Erythroblast (primary cell): ENCODE measurements around the gene FECH.

ENCODE experiments used
- DNase-seq, 2 experiments: peaks; one replicate each; lab custom pipeline; 2025; lab: John Stamatoyannopoulos, UW
- GATA1 ChIP-seq: IDR thresholded peaks from 2 replicates; pipeline ENCODE4 v1.6.1; 2011; ENCODE audit warnings: low read depth, mild to moderate bottlenecking, control low read depth, low read length, moderate library complexity
- POLR2A ChIP-seq: IDR thresholded peaks from 2 replicates; pipeline ENCODE4 v1.6.1; 2011; ENCODE audit warnings: mild to moderate bottlenecking, low read length

The FECH gene

DNA sequence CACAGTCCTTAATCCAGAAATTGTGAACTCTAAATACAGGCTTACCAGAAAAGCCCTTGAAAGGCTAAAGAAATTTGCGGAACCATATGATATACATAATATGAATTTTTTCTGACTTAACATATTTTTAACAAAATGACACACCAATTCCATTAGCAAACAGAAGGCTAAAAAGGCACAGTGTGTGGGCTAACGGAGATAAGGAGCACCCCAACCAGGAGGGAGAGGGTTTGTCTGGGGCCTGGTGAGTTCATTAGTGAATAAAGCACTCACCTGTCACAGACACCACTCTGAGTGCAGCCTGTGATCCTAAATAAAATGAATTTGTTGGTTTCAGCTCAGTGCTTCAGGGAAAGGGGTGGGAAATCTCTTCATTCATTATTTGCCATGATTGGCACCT is 2.7 kb upstream of the FECH start:
- no peak for TF ChIP-seq GATA1
- peak; percentile 37 for TF ChIP-seq POLR2A
- DNase-seq, result peak; percentile 87 to 90

DNA sequence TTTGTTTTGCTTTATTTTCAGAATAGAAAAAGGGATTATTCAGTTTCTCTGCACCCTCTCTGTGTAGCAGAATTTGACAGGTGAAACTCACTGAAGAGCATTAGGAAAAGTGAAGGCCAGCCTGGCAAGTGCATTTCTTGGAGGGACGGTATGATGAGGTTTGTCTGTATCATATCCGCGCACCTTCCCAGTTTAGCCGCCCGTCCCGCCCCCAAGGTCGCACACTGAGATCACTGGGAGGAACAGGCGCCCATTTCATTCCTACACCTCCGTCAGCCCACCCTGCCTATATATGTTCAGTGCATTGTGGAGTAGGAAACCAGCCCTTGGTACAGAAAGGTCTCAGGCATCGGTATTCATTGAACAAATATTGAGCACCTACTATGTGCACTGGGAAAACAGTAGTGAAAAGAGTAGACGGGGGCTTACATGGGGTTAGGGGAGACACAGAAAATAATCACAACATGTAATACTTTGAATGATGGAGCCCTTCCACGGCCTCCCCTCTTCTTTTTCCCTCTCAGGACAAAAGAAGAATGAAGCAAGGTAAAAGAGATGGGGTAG is 678 bp upstream of the FECH start:
- TF ChIP-seq POLR2A, result no peak
- no peak for TF ChIP-seq GATA1
- DNase-seq, result no peak

DNA sequence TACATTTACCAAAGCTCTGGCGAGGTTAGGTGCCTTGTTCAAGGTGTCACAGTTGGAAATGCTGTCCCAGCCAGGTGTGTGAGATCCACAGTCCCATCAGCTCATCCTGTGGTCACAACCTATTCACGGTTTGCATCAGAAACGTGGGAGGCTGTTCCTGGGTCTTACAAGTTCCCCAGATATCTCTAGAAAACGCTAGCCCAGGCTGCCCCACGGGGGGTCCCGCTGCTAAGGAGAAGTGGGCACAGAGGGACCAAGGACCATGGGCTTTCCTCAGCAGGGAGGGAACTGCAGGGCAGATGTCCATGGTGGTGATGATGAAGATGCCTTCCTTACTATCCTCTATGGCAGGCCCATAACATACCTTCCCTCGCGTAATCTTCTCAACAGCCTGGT is 649 bp downstream of the FECH start:
- TF ChIP-seq GATA1 (no peak), POLR2A (no peak)
- DNase-seq, result peak; percentile 74 to 89

DNA sequence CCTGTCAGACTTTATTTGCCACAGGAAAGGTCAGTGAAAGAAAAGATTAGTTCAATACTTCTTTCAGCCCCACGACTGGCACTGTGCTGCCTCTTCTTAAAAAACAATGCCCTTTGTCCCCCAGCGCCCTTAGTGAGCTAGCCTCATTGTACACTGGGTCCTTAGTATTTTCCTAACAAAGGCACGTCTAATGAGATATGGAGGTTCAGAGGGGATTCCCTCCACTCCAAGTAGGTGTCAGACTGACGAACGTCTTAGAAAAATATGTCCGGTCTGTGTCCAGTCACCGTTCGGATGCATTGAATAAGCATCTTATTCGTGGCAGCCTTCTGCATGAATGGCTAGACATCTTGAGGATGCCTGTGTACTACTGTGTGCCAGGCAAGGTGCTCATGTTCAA is 1.1 kb downstream of the FECH start:
- peak; percentile 74 to 89 for DNase-seq
- TF ChIP-seq GATA1 (no peak), POLR2A (no peak)

DNA sequence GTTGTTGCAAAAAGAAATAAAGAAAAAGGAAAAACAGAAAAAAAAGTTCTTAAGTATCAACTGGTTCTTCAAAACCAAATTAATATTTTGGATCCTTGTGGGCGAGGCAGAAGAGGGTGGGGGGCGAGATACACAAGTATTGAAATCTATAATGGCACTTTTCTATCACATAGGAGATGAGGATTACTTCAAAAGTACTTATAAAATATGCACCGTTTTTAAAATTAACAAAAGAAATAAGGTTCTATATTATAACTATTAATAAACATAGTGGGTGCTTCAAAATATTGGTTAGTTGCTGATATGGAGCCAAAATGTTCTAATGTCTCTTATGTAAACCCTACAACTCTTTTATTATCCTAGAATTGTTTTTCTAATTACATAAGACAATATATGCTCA is 2.1 kb downstream of the FECH start:
- DNase-seq, result peak; percentile 56 to 79
- TF ChIP-seq GATA1, result no peak
- no peak for TF ChIP-seq POLR2A

DNA sequence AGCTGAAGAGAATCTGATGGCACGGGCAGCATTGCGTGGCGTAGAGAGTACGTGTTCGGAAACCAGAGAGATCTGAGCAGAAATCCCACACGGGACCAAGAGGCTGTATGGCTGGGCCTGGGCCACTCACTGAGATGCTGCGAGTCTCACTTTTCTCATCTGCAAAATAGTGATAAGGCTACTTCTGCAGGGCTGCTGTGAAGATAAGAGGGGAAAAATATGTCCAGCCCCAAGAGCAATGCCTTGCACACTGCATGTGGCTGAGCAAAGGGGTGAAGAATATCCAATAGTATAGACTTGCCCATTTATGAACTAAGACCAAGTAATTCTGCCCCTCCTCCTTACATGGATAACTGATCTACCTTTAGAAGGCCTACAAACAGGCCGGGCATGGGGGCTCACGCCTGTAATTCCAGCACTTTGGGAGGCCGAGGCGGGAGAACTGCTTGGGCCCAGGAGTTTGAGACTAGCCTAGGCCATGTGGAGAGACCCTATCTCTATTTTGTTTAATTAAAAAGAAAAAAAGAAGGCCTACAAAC is 3.1 kb downstream of the FECH start:
- peak; percentile 98 to 100 for DNase-seq
- TF ChIP-seq POLR2A (peak; percentile 88), GATA1 (peak; percentile 87)

DNA sequence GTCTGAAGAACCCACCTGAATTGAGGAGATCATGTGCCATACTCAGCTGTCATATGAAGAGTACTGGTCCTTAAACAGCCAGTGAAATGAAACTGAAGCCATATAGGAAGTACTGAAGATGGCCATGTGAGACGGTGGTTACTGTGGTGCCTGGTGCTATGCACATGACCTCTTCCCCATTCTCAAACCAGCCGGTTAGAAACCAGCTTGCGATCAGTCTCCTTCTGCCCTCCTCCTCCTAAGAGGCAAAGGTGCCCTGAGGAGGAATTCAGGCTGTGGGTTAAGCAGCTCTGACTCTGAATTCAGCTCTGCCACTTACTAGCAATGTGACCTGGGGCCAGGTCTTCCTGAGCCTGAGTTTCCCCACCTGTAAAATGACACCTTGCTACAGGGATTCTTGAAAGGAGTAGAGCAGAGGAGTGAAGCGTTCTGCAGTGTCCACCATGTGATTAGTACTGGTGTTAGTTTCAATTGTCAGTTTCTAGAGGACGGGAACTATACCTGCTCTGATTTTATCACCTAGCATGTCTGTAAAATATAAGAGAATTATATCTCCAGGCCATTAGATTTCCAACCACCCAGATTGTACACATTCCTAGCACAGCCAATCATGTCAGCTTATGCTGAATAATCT is 5.1 kb downstream of the FECH start:
- no peak for DNase-seq
- TF ChIP-seq POLR2A (no peak), GATA1 (no peak)

DNA sequence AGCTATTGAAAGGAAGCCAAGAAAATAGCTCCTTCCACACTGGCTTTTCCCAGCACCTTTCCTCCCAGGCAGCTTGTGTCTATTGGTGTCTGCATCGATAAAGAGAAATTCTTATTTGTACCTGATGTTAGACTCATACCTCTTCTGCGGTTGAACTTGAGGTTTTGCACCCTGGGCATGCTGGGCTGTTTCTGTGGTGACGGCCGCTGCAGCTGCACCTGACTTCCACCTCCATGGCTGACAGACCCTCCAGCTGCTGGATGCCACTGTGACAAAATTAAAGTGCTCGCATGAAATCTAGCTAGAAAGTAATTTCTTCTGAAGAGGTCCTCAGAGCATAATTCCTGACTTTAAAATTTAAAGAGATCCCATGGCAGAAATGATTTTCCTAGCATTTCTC is 6.6 kb downstream of the FECH start:
- TF ChIP-seq GATA1 (no peak), POLR2A (no peak)
- DNase-seq, result no peak

DNA sequence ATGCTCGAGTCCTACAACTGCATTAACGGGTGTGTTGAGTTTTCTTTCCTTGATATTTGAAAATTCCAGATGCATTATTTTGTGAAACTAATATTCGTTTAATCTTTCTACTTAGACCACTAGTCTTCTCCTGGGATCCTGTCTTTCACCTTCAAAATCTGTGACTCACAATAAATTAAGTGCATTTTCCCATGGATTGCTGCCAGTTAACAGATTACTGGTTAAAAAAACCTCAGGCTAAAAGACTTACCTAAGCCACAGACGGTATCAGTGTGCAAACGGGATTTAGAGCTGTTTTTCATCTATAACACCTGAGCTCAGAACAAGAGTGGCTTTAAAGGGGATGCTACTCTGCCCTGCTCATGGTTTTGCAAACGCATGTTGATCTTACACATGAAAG is 10.2 kb downstream of the FECH start:
- TF ChIP-seq GATA1 (no peak), POLR2A (no peak)
- DNase-seq, result no peak

DNA sequence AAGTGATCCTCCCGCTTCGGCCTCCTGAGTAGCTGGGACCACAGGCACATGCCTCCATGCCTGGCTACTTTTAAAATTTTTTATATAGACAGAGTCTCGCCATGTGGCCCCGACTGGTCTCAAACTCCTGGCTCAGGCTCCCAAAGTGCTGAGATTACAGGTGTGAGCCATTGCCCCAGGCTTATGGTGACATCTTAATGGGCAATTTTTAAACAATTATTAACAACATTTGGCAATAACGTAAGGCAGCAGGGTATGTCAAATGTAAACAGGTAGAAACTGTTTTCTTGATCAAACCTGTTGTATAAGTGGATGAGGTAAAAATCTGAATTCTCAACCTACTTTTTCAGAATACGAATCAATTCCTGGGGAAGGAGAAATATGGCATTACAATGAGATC is 11.0 kb downstream of the FECH start:
- TF ChIP-seq POLR2A (no peak), GATA1 (no peak)

DNA sequence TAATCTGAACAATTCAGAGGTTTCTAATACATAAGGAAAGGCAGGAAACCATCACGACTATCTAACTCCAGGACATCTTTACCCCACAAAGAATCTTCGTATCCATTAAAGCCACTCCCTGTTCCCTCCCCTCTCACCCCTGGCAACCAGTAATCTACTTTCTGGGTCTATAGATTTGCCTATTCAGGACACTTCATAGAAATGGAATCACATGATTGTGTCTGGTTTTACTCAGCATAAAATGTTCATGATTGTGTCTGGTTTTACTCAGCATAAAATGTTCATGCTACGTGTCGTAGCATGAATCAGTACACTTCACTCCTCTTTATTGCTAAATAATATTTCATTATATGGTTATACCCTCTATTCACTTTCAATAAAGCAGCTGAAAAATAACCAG is 11.6 kb downstream of the FECH start:
- no peak for DNase-seq
- TF ChIP-seq GATA1, result no peak
- no peak for TF ChIP-seq POLR2A

More for the DNA sequence above, 11.0 kb downstream of the FECH start:
- DNase-seq, result no peak

DNA sequence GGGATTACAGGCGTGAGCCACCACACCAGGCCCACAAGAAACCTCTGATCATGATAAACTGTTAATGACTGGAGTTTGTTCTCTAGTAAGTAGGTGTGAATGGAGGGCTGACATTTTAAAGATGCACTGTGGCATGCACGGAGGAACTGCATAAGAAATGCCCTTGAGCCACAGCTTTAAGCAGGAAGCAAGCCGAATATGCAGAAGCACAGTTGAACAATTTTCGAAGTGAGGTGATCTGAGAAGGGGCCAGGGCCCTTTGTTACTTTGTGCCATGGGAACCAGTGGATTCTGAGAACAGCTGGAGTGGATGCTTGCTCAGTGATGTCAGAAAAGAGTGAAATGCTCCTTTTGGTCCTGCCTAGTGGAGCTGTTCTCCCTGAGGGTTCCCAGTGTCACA is 16.3 kb downstream of the FECH start:
- DNase-seq, result no peak
- TF ChIP-seq POLR2A (no peak), GATA1 (no peak)

DNA sequence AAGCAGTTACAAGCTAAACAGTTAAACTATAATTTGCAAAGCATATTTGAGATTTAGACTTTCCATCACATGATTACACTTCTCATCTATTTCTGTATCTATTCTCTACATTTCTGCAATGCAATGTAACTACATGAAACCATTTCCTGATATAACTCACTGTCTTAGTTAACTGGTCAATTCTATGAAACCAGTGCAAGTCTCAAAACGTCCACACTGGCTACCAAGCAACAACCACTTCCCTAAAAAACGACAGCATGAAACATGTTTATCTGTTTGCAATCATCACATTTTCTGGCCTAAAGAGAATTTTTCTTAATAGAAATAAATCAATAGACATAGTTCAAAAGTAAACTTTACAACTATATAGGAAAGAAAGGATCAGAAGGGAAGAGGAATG is 17.4 kb downstream of the FECH start:
- no peak for TF ChIP-seq GATA1
- no peak for TF ChIP-seq POLR2A
- DNase-seq, result no peak

DNA sequence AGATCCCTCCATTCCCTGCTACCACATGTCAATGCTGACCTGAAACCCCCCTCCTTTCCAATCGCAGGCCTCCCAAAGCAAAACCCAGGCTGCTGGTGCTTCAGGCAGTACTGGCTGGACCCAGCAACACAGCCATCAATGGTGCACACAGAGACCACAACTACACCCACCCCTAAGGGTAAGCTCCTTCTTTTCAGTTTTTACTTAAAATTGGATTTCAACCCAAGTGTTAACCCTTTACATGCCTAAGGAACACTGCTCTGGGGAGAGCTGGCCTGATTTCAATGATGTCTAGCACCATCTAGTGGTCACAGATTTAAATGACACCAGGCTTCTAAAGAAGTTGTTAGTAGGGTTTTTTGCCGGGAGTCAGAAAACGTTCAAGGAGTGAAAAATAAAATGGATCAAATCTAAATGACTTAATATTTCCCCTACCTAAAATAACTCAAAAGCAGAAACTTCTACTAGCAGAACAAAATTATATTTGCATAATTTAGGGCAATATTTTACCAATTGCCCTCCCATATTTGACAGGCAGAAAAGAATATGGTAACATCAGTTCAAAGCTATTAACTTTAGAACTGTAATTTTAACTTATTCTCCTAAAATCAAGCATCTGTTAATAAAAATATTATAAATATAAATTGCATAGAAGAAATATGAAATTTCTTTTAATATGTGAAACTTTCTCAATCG is 24.6 kb downstream of the FECH start:
- TF ChIP-seq POLR2A (no peak), GATA1 (no peak)
- peak; percentile 76 to 84 for DNase-seq
